Mononuclear cell (primary cell): ENCODE measurements around the gene MS4A2. TPM values are rescaled to one million over a fixed set of nuclear protein-coding genes. Genes with fewer than 3 reads are reported as not detected.
"Not testable (repeated sequence)": the region's sequence is repeated elsewhere in the genome, so short reads cannot be mapped to it uniquely, and the experiment has no call there.

Experiments used
- H3K27me3 ChIP-seq: 2 replicates; pipeline ENCODE4 v1.6.0; 2011; ENCODE audit warnings: low read length, control low read depth; ENCODE audit not compliant: insufficient read depth
- H3K4me1 ChIP-seq: 2 replicates; pipeline ENCODE4 v1.5.1; 2011; ENCODE audit warnings: mild to moderate bottlenecking, low read length, control low read depth; ENCODE audit not compliant: insufficient read depth
- H3K4me3 ChIP-seq: 2 replicates; pipeline ENCODE4 v1.5.1; 2011; ENCODE audit warnings: mild to moderate bottlenecking, low read length, moderate library complexity
- H3K9me3 ChIP-seq: 2 replicates; pipeline ENCODE4 v1.5.1; 2011; ENCODE audit warnings: low read depth, mild to moderate bottlenecking, control low read depth, low read length
- total RNA-seq: library from RNA; depleted of rRNA; stranded (reverse); fragments of >200 nt; gene quantifications from one replicate; pipeline ENCODE4 v1.2.3, GENCODE V29; 2012

MS4A2 gene
- total RNA-seq = 0.63 TPM

DNA sequence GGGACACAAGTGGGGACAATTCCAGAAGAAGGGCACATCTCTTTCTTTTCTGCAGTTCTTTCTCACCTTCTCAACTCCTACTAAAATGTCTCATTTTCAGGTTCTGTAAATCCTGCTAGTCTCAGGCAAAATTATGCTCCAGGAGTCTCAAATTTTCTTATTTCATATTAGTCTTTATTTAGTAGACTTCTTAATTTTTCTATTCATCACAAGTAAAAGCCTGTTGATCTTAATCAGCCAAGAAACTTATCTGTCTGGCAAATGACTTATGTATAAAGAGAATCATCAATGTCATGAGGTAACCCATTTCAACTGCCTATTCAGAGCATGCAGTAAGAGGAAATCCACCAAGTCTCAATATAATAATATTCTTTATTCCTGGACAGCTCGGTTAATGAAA, at the start of gene MS4A2:
MS4A2 (plus strand) TSS at position 301 of the 400 bp plus-strand sequence. CDS start 102 bp downstream, outside the sequence.
- H3K27me3 ChIP-seq = no peaks in the 10 kb centered on the region
- no peak within 1 kb of the TSS for H3K4me3 ChIP-seq
- no peaks in the 10 kb centered on the region for H3K9me3 ChIP-seq
- H3K4me1 ChIP-seq = no peaks in the 10 kb centered on the region

DNA sequence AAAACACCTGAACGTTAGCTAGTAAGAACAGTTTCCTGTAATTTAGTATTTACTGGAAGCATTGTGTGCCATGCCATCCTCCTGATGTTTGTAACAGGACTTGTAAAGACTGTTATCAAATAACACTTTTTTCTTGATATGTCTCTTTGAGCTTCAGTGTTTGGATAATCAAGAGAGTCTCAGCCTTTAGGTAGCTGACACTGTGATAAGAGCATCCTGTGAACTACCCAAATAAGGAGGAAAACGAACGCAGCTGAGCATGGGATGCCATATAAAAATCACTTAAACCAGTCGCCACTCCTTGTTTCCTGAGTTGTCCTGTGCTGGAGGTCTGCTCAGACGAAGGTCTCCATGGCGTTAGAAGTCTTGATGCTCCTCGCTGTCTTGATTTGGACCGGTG, 48.4 kb upstream of the MS4A2 start, which contains the start of gene OOSP2:
OOSP2 (plus strand) TSS at position 301 of the 400 bp plus-strand sequence; CDS start at position 352, 51 bp downstream.
- Histone ChIP-seq H3K9me3 (no peaks in the 10 kb centered on the region), H3K4me1 (no peaks in the 10 kb centered on the region), H3K27me3 (no peaks in the 10 kb centered on the region), H3K4me3 (no peak within 1 kb of the TSS)

DNA sequence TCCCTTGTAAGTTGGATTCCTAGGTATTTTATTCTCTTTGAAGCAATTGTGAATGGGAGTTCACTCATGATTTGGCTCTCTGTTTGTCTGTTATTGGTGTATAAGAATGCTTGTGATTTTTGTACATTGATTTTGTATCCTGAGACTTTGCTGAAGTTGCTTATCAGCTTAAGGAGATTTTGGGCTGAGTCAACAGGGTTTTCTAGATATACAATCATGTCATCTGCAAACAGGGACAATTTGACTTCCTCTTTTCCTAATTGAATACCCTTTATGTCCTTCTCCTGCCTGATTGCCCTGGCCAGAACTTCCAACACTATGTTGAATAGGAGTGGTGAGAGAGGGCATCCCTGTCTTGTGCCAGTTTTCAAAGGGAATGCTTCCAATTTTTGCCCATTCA, 38.0 kb upstream of the MS4A2 start:
- H3K4me1 ChIP-seq, H3K9me3 ChIP-seq, H3K4me3 ChIP-seq, H3K27me3 ChIP-seq: not testable (repeated sequence)

DNA sequence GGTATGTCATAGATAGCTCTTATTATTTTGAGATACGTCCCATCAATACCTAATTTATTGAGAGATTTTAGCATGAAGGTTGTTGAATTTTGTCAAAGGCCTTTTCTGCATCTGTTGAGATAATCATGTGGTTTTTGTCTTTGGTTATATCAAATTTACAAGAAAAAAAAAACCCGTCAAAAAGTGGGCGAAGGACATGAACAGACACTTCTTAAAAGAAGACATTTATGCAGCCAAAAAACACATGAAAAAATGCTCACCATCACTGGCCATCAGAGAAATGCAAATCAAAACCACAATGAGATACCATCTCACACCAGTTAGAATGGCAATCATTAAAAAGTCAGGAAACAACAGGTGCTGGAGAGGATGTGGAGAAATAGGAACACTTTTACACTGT, 37.6 kb upstream of the MS4A2 start:
- H3K4me3 ChIP-seq, H3K9me3 ChIP-seq, H3K27me3 ChIP-seq: not testable (repeated sequence)
- H3K4me1 ChIP-seq = peaks cover 11% of the 10 kb centered on the region

DNA sequence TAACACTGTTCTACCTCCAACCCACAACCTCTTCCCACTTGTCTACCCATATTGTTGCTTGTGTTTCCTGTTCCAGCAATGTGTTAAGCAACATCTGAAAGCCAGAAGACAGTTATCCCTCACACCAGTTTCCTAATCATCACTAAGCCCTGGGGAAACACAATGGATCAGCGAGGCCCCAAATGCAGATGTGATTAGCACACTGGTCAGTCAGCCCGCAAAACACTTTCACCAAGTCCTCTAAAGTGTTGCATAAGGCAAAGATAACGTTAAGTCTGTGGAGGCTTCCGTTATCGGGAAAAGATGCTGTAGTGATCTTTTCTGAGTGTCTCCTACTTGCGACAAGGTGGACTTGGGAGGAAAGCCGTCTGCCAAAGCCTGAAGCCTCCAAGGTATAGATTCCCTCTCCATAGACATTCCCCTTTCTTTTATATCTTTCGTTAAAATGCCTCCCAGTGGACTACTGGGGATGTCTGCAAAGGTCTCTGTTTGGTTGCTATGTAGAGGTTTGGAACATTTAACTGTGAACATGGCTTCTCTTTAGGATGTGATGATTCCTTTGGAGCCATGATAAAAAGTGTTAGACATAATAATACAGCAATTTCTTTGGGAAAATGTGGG, 32.0 kb upstream of the MS4A2 start, which contains the start of gene MS4A3:
MS4A3 (plus strand) TSS at position 317 of the 621 bp plus-strand sequence. CDS start 4,496 bp downstream, outside the sequence.
- H3K4me3 ChIP-seq = peak within 1 kb of the TSS; percentile 7
- no peaks in the 10 kb centered on the region for H3K27me3 ChIP-seq
- H3K4me1 ChIP-seq = peaks cover 30% of the 10 kb centered on the region
- H3K9me3 ChIP-seq = no peaks in the 10 kb centered on the region

DNA sequence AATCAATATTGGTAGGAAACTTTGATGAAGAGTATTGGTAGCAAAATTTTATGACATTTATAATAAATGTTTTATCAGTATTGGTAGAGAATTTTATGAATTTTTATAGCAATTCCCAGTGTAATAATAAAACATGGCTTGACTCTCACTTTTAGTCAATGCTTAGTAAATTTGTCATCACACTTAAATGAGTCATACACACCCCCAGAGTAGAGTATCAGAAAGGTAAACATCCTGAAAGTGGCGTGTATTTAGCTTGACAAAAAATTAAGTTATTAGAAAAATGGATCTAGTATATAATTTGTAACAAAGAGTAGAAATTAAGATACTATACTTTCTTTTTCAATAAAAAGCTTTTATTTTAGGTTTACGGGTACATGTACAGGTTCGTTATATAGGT, 29.4 kb upstream of the MS4A2 start:
- H3K27me3 ChIP-seq = no peaks in the 10 kb centered on the region
- H3K4me3 ChIP-seq = no peak overlapping the region
- peaks cover 34% of the 10 kb centered on the region for H3K4me1 ChIP-seq
- H3K9me3 ChIP-seq = no peaks in the 10 kb centered on the region

DNA sequence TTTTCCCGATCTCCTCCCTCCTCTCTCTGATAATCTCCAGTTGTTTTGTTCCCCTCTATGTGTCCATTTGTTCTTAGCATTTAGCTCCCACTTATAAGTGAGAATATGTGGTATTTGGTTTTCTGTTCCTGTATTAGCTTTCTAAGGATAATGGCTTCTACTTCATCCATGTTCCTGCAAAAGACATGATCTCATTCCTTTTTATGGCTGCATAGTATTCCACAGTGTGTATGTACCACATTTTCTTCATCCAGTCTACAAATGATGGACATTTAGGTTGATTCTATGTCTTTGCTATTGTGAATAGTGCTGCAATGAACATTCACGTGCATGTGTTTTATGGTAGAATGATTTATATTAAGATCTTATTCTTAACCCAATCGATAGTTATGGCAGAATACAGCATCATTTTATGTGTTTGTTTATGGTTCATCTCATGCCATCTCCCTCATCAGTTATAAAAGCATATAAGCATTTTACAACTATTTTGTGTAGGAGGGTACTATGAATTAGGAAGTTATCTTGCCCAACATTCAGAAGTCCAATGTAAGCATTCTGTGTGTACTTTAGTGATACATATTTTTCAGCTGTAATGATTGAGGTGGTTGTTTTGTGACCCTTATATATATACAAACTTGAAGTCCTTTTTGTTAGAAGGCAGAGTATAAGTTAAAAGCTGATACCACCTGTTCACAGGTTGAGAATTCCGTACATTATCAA, 28.8 kb upstream of the MS4A2 start:
- Histone ChIP-seq H3K4me1 (peaks cover 41% of the 10 kb centered on the region), H3K4me3 (no peak overlapping the region), H3K27me3 (no peaks in the 10 kb centered on the region), H3K9me3 (no peaks in the 10 kb centered on the region)

DNA sequence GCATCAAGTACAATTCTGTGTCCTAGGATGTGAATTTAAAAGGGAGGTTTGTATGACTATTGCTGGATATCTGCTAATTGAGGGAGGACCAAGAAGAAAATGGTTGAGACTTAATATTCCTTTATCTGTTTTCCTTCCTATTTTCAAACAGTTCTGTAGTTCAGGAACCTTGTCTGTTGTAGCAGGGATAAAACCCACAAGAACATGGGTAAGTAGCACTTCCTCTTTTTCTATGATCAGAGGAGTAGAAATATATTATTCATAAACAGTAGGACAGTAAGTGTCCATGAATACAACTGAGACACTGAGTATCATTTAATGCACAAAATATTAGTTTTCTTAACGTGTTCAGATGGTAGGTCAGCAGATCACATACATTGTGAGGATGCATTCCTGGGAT, 24.4 kb upstream of the MS4A2 start:
- H3K4me3 ChIP-seq = no peak overlapping the region
- peaks cover 10% of the 10 kb centered on the region for H3K4me1 ChIP-seq
- no peaks in the 10 kb centered on the region for H3K27me3 ChIP-seq

DNA sequence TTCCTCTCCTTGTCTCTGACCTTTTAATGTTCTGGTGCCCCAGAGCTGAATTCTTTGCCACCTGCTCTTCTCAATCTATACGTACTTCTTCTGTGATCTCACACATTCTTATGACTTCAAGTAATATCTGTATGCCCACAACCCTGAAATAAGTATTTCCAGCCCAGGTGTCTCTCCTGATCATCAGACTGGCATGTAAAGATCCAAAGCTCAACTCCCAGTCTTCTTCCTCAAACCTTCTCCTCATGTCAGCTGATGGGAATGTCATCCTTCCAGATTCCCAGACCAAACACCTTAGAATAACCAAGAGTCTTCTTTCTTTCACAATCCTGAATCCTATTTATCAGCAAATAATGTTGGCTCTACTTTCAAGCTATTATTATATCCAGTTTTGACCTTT, 22.7 kb upstream of the MS4A2 start:
- Histone ChIP-seq H3K9me3 (no peaks in the 10 kb centered on the region), H3K27me3 (no peaks in the 10 kb centered on the region), H3K4me1 (peaks cover 10% of the 10 kb centered on the region), H3K4me3 (no peak overlapping the region)

More for the DNA sequence above, 24.4 kb upstream of the MS4A2 start:
- H3K9me3 ChIP-seq = no peaks in the 10 kb centered on the region

DNA sequence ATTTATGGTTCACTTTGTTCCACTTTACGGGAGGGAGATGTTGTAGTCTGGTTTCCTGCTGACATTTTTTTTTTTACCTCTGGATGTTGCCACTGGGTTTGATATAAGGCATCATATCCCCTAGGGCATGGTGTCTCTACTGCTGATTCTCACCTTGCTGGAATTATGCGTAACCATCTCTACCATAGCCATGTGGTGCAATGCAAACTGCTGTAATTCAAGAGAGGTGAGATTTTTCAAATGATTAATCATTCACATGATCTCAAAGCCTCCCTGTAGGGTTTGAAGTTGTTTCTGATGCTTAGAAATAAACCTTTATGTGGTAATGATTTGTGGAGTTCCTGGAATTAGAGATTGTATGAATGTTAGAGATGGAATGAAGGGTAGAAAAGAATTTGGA, 19.0 kb upstream of the MS4A2 start:
- H3K4me1 ChIP-seq = peaks cover 3% of the 10 kb centered on the region
- no peaks in the 10 kb centered on the region for H3K27me3 ChIP-seq
- no peaks in the 10 kb centered on the region for H3K9me3 ChIP-seq
- H3K4me3 ChIP-seq = no peak overlapping the region

DNA sequence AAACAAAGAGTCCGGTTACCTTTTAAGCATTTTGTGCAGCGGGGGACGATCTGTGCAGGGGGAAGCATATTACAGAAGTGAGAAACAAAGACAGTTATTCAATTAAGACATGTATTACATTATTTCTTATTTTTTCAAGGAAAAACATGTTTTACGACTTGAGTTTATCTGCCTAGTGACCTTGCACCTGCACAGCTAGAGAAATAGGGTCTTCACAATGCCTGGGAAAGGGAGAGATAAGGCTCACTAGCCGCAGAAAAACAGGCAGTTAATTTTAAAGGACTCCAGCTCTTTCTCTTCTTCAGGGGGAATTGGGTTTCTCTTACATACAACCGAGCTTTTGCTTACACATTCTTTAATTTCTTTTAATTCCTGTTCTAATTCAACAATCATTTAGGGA, 16.8 kb upstream of the MS4A2 start:
- H3K27me3 ChIP-seq, H3K4me1 ChIP-seq, H3K9me3 ChIP-seq, H3K4me3 ChIP-seq: not testable (repeated sequence)

DNA sequence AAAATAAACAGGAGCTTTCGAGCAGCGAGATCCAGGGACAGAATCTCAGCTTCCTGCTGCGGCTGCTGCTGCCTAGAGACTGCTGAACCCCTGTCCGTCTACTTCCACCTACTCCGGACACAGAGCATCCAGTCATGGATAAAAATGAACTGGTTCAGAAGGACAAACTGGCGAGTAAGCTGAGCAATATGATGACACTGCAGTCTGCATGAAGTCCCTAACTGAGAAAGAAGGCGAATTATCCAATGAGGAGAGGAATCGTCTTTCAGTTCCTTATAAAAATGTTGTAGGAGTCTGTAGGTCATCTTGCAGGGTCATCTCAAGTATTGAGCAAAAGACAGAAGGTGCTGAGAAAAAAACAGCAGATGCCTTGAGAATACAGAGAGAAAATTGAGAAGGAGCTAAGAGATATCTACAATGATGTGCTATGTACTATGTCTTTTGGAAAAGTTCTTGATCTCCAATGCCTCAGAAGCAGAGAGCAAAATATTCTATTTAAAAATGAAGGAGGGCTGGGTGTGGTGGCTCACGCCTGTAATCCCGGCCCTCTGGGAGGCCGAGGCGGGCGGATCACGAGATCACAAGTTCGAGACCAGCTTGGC, 11.1 kb upstream of the MS4A2 start:
- no peaks in the 10 kb centered on the region for H3K27me3 ChIP-seq
- H3K4me1 ChIP-seq = peaks cover 7% of the 10 kb centered on the region
- H3K4me3 ChIP-seq = no peak overlapping the region
- no peaks in the 10 kb centered on the region for H3K9me3 ChIP-seq

DNA sequence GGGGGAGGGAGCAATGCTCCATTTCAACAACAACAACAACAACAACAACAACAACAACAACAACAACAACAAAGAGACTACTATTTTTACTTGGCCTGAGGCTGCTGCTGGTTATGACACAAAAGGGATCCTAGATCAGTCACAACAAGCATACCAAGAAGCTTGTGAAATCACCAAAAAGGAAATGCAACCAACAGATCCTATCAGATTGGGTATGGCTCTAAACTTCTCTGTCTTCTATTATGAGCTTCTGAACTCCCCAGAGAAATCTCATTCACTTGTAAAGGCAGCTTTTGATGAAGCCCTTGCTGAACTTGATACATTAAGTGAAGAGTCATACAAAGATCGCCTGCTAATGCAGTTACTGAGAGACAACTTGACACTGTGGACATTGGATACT, 10.5 kb upstream of the MS4A2 start:
- H3K4me1 ChIP-seq = peaks cover 7% of the 10 kb centered on the region
- no peaks in the 10 kb centered on the region for H3K9me3 ChIP-seq
- H3K4me3 ChIP-seq = no peak overlapping the region
- H3K27me3 ChIP-seq = no peaks in the 10 kb centered on the region

DNA sequence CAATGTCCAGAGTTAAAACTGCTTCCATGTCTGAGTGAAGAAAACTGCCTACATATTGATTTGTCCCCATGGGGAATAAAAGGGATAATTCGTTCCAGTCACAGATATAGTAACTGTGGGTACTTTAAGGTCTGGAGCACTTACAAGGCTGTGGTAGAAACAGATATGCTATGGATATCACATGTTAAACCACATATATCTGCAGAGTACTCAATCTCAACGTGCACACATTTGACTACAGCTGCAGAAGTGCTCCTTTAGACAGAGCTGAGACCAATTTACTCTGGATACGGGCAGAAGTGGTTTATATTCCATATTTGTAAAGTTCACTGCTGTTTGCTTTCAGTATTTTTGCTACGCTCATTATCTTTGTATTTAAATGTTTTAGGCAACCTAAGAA, 9.7 kb upstream of the MS4A2 start:
- no peaks in the 10 kb centered on the region for H3K9me3 ChIP-seq
- peaks cover 7% of the 10 kb centered on the region for H3K4me1 ChIP-seq
- H3K4me3 ChIP-seq = no peak overlapping the region

DNA sequence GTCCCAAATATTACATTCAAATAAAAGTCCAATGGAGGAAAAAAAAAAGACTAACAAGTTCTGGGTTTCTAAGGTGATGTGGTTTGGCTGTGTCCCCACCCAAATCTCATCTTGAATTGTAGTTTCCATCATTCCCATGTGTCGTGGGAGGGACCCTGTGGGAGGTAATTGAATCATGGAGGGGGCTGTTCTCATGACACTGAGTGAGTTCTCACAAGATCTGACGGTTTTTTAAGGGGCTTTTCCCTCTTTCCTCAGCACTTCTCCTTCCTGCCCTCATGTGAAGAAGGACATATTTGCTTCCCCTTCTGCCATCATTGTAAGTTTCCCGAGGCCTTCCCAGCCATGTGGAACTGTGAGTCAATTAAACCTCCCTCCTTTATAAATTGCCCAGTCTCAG, 7.9 kb upstream of the MS4A2 start:
- H3K4me3 ChIP-seq = no peak overlapping the region
- H3K4me1 ChIP-seq = peaks cover 7% of the 10 kb centered on the region
- H3K27me3 ChIP-seq = no peaks in the 10 kb centered on the region
- no peaks in the 10 kb centered on the region for H3K9me3 ChIP-seq

More for the DNA sequence above, 9.7 kb upstream of the MS4A2 start:
- no peaks in the 10 kb centered on the region for H3K27me3 ChIP-seq
